ENCODE measurements around the gene ARHGAP30. TPM values are rescaled to one million over a fixed set of nuclear protein-coding genes. Genes with fewer than 3 reads are reported as not detected.

Gene ARHGAP30
- total RNA-seq, 2 donors from 2014 or later = 16.4 to 16.9 TPM

DNA sequence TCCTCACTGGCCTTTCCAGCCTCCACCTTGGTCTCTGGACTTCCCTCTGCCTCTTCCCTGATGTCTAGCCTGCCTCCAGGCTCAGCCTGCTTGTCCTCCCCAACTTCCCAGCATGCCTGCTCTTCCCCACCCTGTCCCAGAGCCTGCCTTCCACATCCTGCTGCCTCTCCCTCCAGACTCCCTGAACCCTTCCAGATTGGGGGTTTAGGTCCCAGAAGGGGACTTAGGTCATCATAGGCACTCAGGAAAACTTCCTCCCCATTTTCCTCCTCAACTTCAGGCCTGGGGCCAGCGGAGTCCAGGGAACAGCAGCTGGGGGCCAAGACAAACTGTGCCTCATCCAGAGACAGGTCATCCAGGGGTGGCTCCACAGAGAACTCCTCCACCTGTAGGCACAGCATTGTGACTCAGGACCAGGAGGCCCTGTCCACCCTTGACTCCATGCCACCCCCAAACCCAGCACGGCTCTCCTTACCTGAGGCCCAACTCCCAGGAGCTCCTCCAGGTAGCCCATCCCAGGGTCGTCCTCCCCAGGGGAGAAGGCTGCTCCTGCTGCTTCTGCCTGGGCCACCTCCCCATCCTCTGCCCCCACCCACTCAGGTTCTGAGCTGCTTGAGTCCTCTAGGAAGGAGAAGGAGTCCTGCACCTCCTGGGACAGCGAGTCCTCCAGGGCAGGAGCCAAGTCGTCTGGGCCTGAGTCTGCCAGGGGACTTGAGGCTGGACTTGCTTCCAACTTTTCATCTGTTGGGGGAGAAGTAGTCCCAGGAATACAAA, 20.6 kb downstream of the ARHGAP30 start:
- DNase-seq (ENCODE audit: low spot score) (no peak), ATAC-seq (ENCODE audit: insufficient number of reproducible peaks, low FRiP score, low read depth) (no peak)
- Histone ChIP-seq H3K9me3 (no peaks in the 10 kb centered on the region), H3K4me1 (ENCODE audit: control insufficient read depth in 1 of 2, low read depth in 2 of 2) (peaks cover 5 to 6% of the 10 kb centered on the region in 2 donors), H3K27me3 (replicated peaks; ENCODE audit: insufficient read depth) (no peaks in the 10 kb centered on the region), H3K27ac (no peak overlapping the region), H3K4me3 (no peak overlapping the region), H3K36me3 (no peaks in the 10 kb centered on the region)
- TF ChIP-seq, protein P1, sequence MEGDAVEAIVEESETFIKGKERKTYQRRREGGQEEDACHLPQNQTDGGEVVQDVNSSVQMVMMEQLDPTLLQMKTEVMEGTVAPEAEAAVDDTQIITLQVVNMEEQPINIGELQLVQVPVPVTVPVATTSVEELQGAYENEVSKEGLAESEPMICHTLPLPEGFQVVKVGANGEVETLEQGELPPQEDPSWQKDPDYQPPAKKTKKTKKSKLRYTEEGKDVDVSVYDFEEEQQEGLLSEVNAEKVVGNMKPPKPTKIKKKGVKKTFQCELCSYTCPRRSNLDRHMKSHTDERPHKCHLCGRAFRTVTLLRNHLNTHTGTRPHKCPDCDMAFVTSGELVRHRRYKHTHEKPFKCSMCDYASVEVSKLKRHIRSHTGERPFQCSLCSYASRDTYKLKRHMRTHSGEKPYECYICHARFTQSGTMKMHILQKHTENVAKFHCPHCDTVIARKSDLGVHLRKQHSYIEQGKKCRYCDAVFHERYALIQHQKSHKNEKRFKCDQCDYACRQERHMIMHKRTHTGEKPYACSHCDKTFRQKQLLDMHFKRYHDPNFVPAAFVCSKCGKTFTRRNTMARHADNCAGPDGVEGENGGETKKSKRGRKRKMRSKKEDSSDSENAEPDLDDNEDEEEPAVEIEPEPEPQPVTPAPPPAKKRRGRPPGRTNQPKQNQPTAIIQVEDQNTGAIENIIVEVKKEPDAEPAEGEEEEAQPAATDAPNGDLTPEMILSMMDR (IDR thresholded peaks at IDR 0.05) = no peak

DNA sequence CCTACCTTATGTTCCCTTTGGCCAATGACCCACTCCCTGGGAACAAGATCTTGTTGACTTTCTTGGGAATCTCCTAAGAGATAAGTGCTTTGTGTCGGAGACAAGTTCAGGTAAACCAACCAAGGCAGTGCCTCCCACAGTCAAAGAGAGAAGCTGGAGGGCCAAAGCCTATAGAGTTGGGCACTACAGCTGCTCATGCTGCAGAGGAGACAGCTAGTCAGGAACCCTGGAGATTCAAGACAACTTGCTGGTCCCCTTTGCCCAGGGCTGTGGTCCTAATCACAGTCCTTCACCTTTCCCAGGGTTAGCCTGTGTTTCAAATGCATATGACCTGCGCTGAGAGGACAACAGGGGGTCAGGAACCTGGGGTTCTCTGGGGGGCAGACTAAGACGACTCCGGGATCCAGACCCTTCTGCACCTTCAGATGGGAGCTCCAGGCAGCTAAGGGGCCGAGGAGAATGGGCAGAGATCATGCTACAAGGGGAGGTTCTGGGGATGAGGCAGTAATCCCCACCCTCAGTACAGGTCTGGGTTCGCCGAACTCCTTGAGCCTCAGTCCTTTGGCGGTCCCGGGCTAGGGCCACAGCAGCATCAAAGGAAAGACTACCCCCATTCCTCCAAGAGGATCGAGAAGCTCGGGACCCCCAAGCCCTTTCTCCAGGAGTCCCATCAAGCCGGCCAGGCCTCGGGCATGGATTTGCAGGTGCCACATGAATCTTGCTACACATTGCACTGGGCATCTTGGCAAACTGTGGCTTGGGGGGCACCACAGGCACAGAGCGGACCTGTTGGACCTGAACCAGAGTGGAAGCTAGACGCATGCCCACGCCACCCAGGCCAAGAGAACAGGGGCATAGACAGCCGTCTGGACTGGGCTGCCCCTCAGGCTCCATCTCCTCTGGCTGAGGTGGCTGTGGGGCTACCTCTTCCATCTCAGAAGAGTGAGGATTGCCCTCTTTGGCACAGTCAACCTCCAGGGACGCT, 22.0 kb downstream of the ARHGAP30 start:
- peak overlapping the region in 1 of 2 donors; percentile 93 for H3K27ac ChIP-seq
- H3K4me1 ChIP-seq (ENCODE audit: control insufficient read depth in 1 of 2, low read depth in 2 of 2) = peaks cover 9 to 18% of the 10 kb centered on the region in 2 donors
- TF ChIP-seq, protein P1 (IDR thresholded peaks at IDR 0.05) = no peak
- no peaks in the 10 kb centered on the region for H3K27me3 ChIP-seq (replicated peaks; ENCODE audit: insufficient read depth)
- DNase-seq (ENCODE audit: low spot score) = no peak
- H3K36me3 ChIP-seq = peaks cover 4% of the 10 kb centered on the region
- ATAC-seq (ENCODE audit: insufficient number of reproducible peaks, low FRiP score, low read depth) = no peak
- no peaks in the 10 kb centered on the region for H3K9me3 ChIP-seq
- H3K4me3 ChIP-seq = no peak overlapping the region

DNA sequence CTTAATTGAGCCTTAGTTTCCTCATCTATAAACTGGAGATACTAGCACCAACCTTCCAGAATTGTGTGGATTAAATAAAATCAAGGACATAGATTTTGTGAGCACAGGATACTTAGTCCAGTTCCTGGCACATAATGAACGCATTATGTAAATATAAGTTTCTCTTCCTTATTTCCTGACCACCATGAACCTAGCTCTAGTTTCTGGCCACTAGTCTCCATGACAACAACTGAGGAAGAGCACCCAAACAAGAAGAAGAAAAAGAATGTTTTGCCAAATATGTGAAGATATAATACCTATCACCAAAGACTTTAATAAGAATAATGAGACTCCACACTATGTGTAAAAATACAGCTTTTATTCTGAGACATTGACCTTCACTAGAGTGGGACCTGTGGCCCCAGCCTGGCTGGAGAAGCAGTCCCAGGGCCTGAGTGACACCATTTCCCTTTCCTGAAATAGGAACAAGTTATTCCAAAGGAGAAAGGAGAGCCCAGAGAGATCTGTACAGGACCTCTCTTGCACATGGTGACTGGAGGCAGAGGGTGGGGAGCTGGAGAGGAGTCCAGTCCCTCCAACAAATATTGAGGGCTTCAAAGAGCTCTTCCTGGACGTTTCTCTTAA, 23.0 kb downstream of the ARHGAP30 start:
- no peak for ATAC-seq (ENCODE audit: insufficient number of reproducible peaks, low FRiP score, low read depth)
- Histone ChIP-seq H3K27me3 (replicated peaks; ENCODE audit: insufficient read depth) (no peaks in the 10 kb centered on the region), H3K36me3 (peaks cover 14% of the 10 kb centered on the region), H3K27ac (peak overlapping the region; percentile 93 to 94), H3K9me3 (no peaks in the 10 kb centered on the region), H3K4me1 (ENCODE audit: control insufficient read depth in 1 of 2, low read depth in 2 of 2) (peaks cover 9 to 18% of the 10 kb centered on the region in 2 donors), H3K4me3 (peak overlapping the region; percentile 88)
- no peak for DNase-seq (ENCODE audit: low spot score)
- TF ChIP-seq, protein P1 (IDR thresholded peaks at IDR 0.05) = no peak

DNA sequence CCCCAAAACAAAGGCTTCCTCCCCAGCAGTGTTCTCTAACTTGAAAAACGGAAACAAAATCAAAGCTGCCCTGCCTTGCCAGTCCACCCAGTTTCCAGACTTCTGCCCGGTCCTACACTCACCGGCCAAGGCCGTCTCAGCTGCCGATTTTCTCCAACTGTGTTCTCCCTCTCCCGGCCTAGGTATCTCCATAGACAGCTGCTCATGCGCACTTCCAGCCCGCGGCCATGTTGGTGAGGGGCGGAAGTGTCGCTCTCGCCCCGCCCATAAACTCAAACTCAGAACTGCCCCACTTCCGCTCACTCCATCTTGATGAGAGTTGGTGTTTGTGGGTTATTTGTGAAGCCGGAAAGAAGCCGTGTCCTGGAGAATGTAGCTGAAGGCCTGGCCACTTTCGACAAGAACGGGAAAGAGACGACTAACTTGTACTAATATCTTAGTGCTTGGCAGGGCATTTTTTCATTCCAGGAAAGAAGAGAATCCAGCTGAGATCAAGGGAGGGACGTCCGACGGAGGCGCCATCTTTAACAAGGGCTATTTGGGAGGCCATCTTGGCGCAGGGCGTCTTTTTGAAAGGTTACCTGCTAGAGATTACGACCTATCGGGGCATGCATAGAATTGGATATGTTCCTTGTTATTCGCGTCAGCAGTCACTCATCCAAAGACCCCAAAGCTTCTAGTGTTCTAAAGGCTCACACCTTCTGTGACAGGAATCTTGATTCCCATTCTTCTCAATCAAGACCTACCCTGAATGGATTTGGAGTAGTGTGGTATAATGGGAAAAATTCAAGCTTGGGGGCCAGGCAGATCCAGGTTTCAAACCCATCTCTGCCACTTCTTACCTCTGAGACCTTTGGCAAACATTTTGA, 23.7 kb downstream of the ARHGAP30 start, which contains the start of gene USF1:
Gene USF1, minus strand, starts transcription at position 242 of the 869 bp plus-strand sequence. CDS start 2,702 bp downstream, outside the sequence.
- ATAC-seq (ENCODE audit: insufficient number of reproducible peaks, low FRiP score, low read depth) (peak; percentile 95), DNase-seq (ENCODE audit: low spot score) (peak; percentile 77)
- H3K4me1 ChIP-seq (ENCODE audit: control insufficient read depth in 1 of 2, low read depth in 2 of 2) = peaks cover 9 to 18% of the 10 kb centered on the region in 2 donors
- H3K4me3 ChIP-seq = peak within 1 kb of the TSS; percentile 88
- H3K9me3 ChIP-seq = no peaks in the 10 kb centered on the region
- peaks cover 22% of the 10 kb centered on the region for H3K36me3 ChIP-seq
- peak within 1 kb of the TSS; percentile 93 to 94 for H3K27ac ChIP-seq
- no peaks in the 10 kb centered on the region for H3K27me3 ChIP-seq (replicated peaks; ENCODE audit: insufficient read depth)
- TF ChIP-seq, protein P1 (IDR thresholded peaks at IDR 0.05) = no peak

Data from thoracic aorta (tissue), 2 donors.